ENCODE measurements around the gene MB. TPM values are rescaled to one million over a fixed set of nuclear protein-coding genes. Genes with fewer than 3 reads are reported as not detected.
"Not testable (repeated sequence)": the region's sequence is repeated elsewhere in the genome, so short reads cannot be mapped to it uniquely, and the experiment has no call there.

MB gene
- total RNA-seq, result 5.3 and 5.7 TPM in 2 replicates

DNA sequence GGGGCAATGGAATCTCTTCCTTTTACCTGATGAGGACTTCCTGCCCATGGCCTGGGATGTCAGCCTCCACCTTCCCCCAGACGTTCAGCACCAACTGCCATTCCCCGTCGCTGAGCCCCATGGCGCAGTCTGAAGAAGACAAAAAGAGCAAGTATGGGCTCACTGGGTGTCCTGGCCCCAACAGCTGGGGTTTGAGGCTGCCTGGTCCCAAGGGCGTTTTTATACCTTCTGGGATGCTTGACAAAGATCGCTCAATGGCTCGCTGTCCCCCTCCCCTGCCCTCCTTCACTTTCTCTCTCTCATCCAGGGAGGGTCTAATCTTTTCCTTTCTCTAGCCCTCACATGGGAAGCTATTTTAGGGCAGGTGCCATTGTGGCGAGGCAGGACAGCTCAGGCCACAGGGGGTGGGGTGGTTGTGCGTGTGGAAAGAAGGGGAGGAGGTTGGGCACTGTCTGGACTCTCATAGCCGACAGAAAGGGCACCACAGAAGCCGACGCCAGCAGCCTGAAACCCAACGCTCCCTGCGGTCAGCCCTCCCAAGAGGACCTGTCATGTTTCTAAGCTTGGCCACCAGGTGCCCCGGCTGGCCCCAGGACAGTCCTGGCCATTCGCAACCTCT, at the start of gene MB:
Gene MB, minus strand, starts transcription at position 193 of the 619 bp plus-strand sequence. Its CDS starts 72 bp downstream, at position 121.
- Mint-ChIP-seq H3K4me1 (ENCODE audit: low read depth) (peaks cover 8% of the 10 kb centered on the region), H3K4me3 (no peak within 1 kb of the TSS), H3K27me3 (ENCODE audit: insufficient read depth) (peaks cover 4% of the 10 kb centered on the region), H3K9me3 (no peaks in the 10 kb centered on the region), H3K27ac (no peak within 1 kb of the TSS), H3K36me3 (ENCODE audit: low read depth) (no peaks in the 10 kb centered on the region)
- DNase-seq (ENCODE audit: low spot score), result no peak
- intact Hi-C loops (cut with micrococcal nuclease), result loop anchor here (10.0 kb wide), 1 partner anchor 62 kb away; no protein-coding TSS in a partner anchor

DNA sequence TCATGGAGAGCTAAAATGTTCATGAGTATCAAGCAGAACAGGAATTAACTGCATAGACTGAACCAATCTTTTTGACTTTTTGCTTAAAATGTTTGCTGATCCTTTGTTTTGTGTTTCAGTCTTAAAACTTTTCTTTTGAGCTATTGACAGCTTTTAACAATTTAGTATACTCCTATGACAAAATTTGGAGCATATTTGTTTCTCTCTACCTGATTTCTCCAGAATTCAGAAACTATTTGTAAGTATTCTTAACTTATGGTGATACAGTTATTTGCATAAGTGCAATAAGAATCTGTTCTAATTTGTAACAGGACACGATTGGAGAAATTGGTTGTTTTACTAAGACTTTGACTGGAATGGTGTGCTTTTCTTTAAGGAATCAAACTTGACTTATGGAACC, 49.6 kb upstream of the MB start:
- peaks cover 62% of the 10 kb centered on the region for H3K36me3 Mint-ChIP-seq (ENCODE audit: low read depth)

DNA sequence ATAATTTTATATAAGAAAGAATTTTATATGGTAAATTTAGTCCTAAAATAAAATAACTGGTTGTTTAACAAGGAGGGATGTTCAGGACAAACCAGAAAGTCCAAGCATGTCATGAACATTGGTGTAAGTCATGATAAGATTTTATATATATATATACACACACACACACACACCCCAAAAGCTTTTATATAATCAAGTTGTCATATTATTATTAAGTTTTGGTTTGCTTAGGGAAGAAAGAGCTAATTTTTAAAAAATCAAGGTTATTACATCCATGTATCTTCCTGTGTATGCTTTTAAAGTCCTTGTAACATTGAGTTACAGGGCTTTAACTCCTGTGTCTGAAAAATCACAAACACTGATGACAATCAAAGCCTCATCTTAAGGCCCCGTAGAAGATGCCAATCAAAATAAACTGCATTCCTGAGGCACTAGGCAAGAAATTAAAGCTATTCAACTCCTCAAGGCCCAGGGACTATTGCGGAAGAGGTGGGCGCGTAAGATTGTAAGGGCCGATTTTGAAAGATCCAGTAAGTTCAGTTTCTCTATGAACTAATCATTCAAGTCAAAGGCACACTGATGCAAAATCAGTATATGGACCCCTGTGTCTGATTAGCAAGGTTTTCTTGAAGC, 47.9 kb upstream of the MB start:
- no peak overlapping the region for H3K27ac Mint-ChIP-seq
- intact Hi-C loops (cut with micrococcal nuclease), result loop anchor here (5.0 kb wide), 1 partner anchor 32 kb away; no protein-coding TSS in a partner anchor
- peaks cover 43% of the 10 kb centered on the region for H3K9me3 Mint-ChIP-seq
- H3K27me3 Mint-ChIP-seq (ENCODE audit: insufficient read depth), result no peaks in the 10 kb centered on the region
- no peak overlapping the region for H3K4me3 Mint-ChIP-seq
- H3K4me1 Mint-ChIP-seq (ENCODE audit: low read depth), result peaks cover 35% of the 10 kb centered on the region
- peaks cover 77% of the 10 kb centered on the region for H3K36me3 Mint-ChIP-seq (ENCODE audit: low read depth)
- DNase-seq (ENCODE audit: low spot score), result no peak

More for the DNA sequence above, 49.6 kb upstream of the MB start:
- H3K27me3 Mint-ChIP-seq (ENCODE audit: insufficient read depth); H3K27ac Mint-ChIP-seq; intact Hi-C loops (cut with micrococcal nuclease); DNase-seq (ENCODE audit: low spot score); H3K4me3 Mint-ChIP-seq: not testable (repeated sequence)
- H3K9me3 Mint-ChIP-seq, result peaks cover 35% of the 10 kb centered on the region
- peaks cover 20% of the 10 kb centered on the region for H3K4me1 Mint-ChIP-seq (ENCODE audit: low read depth)

DNA sequence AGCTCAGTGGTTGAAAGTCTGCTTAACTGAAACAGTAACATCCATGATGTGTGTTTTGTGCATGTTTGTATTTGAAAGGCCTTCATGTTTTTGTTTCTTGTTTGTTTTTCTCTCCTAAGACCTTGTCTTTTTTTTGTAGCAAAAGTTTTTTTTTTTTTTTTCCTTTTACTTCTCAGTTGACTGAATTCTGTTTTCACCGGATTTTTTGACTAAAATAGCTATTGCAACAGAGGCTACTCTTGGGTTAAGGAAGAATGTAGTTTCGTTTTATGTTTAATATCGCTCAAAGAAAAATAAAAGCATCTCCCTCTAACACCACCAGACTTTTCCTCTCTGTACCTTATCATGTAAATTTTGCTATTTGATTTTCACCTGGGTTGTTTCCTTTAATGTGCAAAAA, 46.2 kb upstream of the MB start:
- peak overlapping the region; percentile 22 for H3K4me3 Mint-ChIP-seq

DNA sequence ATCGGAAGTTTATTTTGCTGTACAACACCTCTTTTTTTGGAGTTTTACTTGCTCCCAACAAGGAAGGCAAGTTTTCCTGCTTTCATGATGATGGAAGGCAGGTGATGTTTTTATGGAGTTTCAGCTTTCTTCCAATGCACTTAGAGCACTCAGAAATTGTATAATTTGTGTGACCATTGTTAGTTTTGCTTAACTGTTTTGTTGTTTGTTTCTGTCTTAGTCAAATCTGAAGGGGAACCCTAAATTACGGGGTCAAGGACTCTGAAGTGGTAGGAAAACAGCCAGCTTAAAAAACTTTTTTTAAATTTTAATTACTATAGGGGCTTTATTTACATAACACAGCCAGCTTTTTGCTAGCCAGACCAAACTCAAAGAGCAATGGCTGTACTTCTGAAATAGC, 45.8 kb upstream of the MB start:
- Mint-ChIP-seq H3K36me3 (ENCODE audit: low read depth) (peaks cover 83% of the 10 kb centered on the region), H3K4me1 (ENCODE audit: low read depth) (peaks cover 54% of the 10 kb centered on the region), H3K4me3 (no peak overlapping the region), H3K27ac (peak overlapping the region; percentile 86), H3K9me3 (peaks cover 51% of the 10 kb centered on the region), H3K27me3 (ENCODE audit: insufficient read depth) (no peaks in the 10 kb centered on the region)
- DNase-seq (ENCODE audit: low spot score), result no peak
- intact Hi-C loops (cut with micrococcal nuclease), result loop anchor here (5.0 kb wide), 1 partner anchor 34 kb away; no protein-coding TSS in a partner anchor

More for the DNA sequence above, 46.2 kb upstream of the MB start:
- Mint-ChIP-seq H3K36me3 (ENCODE audit: low read depth) (peaks cover 83% of the 10 kb centered on the region), H3K27me3 (ENCODE audit: insufficient read depth) (no peaks in the 10 kb centered on the region), H3K27ac (peak overlapping the region; percentile 65), H3K4me1 (ENCODE audit: low read depth) (peaks cover 49% of the 10 kb centered on the region), H3K9me3 (peaks cover 51% of the 10 kb centered on the region)
- no peak for DNase-seq (ENCODE audit: low spot score)
- intact Hi-C loops (cut with micrococcal nuclease), result loop anchor here (5.0 kb wide), 1 partner anchor 34 kb away; no protein-coding TSS in a partner anchor

DNA sequence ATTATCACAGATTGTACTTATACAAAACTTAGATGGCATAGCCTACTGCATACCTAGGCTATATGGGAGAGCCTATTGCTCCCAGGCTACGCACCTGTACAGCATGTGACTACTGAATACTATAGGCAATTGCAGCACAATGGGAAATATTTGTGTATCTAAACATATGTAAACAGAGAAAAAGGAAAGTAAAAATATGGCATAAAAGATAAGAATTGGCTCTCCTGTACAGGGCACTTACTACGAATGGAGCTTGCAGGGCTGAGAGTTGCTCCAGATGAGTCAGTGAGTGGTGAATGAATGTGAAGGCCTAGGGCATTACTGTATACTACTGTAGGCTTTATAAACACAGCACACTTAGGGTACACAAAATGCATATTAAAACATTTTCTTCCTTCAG, 44.3 kb upstream of the MB start:
- peaks cover 83% of the 10 kb centered on the region for H3K36me3 Mint-ChIP-seq (ENCODE audit: low read depth)
- intact Hi-C loops (cut with micrococcal nuclease), result loop anchor here (1.0 to 5.0 kb wide), 2 partner anchors 18 to 36 kb away; no protein-coding TSS in a partner anchor
- H3K27ac Mint-ChIP-seq, result peak overlapping the region; percentile 86
- DNase-seq (ENCODE audit: low spot score), result no peak
- no peak overlapping the region for H3K4me3 Mint-ChIP-seq
- H3K27me3 Mint-ChIP-seq (ENCODE audit: insufficient read depth), result no peaks in the 10 kb centered on the region
- H3K9me3 Mint-ChIP-seq, result peaks cover 41% of the 10 kb centered on the region
- H3K4me1 Mint-ChIP-seq (ENCODE audit: low read depth), result peaks cover 63% of the 10 kb centered on the region

DNA sequence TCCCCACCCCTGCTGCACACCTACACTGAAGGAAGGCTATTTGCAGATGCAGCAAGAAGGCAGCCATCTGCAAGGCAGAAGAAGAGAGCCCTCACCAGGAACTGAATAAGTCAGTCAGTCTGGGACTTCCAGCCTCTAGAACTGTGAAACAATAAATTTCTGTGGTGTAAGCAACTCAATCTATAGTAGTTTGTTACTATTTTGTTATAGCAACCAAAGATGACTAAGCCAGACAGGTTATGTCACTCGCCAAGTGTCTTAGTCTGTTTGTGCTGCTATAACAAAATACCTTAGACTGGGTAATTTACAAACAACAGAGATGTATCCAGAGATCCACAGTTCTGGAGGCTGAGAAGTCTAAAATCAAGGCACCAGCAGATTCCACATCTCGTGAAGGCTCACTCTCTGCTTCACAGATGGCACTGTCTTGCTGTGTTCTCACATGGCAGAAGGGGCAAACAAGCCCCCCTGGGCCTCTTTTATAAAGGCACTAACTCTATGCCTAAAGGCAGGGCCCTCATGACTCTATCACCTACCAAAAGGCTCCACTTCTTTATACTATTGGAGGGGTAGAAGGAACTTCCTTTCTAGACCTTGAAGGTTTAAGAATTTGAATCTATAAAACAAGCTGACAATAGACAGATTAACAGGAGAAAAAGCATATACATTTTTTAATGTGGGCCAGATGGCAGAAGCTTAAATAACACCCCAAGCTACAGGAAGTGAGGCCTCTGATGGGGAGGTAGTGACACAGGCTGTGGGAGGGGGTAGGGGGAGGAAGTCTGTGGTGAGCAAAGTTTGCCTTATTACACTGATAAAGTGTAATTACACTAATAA, 43.4 kb upstream of the MB start:
- intact Hi-C loops (cut with micrococcal nuclease), result loop anchor here (1.0 to 5.0 kb wide), 3 partner anchors 12 to 37 kb away; partner anchors contain the start of gene APOL6
- no peaks in the 10 kb centered on the region for H3K27me3 Mint-ChIP-seq (ENCODE audit: insufficient read depth)
- H3K9me3 Mint-ChIP-seq, result peaks cover 41% of the 10 kb centered on the region
- H3K36me3 Mint-ChIP-seq (ENCODE audit: low read depth), result peaks cover 89% of the 10 kb centered on the region
- peak overlapping the region; percentile 86 for H3K27ac Mint-ChIP-seq
- DNase-seq (ENCODE audit: low spot score), result no peak
- peaks cover 68% of the 10 kb centered on the region for H3K4me1 Mint-ChIP-seq (ENCODE audit: low read depth)
- H3K4me3 Mint-ChIP-seq, result peak overlapping the region; percentile 42

DNA sequence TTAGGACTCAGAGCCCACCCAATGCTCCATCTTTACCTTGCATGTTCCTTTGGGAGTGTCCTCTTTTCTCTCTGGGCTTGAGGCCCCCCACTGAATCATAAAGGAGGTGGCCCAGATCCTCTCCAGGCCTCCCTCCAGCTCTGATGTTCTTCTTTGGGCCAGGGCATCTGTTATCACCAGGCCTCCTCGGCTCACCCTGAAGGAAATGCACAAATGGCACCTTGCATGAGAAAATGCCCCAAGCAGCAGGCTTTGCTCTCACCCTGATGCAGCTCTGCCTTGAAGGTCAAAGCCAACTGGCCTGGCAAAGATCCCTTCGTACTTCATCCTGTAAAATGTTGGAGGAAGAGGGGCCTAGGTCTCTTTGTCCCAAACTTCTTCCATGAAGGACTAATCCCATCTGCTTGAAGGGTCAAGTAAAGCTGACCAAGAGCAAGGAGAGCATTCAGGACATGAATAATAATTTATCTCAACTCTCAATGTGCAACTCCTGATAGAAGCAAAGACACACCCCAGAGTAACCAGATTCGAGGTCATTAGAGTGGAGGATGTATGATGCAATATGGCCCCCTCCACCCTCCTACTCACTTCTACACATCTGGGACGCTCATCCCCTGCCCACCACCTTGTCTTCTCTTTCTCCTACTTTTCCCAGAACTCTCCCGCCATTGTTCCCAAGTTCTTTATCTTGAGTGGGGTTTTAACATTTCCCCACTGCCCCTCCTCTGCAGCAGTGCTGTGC, 40.6 kb upstream of the MB start:
- H3K4me3 Mint-ChIP-seq, result no peak overlapping the region
- peak overlapping the region; percentile 86 for H3K27ac Mint-ChIP-seq
- H3K4me1 Mint-ChIP-seq (ENCODE audit: low read depth), result peaks cover 81% of the 10 kb centered on the region
- intact Hi-C loops (cut with micrococcal nuclease), result no loop called here
- no peaks in the 10 kb centered on the region for H3K27me3 Mint-ChIP-seq (ENCODE audit: insufficient read depth)
- H3K9me3 Mint-ChIP-seq, result peaks cover 33% of the 10 kb centered on the region
- peaks cover 91% of the 10 kb centered on the region for H3K36me3 Mint-ChIP-seq (ENCODE audit: low read depth)
- no peak for DNase-seq (ENCODE audit: low spot score)

DNA sequence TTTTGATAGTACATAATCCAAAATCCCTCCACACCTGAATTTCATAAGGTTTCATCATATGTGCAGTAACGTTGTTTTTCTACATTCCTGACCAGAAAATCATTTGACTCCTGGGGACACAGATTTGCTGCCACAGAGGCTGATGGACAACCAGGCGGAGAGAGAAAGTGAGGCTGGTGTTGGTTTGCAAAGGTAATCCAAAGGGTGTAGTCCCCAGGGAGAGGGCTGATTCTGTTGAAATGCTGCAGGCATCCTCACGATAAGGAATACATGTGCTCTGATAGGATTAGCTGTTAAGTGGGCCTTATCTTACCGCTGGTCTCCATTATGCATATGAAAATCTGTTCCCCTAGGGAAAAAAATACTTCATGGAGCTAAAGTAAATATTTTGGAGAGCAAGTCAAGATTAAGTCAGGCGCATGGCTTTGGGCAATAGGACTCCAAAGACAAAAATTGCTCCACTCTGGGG, 39.2 kb upstream of the MB start:
- no peaks in the 10 kb centered on the region for H3K27me3 Mint-ChIP-seq (ENCODE audit: insufficient read depth)
- no peak overlapping the region for H3K27ac Mint-ChIP-seq
- intact Hi-C loops (cut with micrococcal nuclease), result no loop called here
- DNase-seq (ENCODE audit: low spot score), result no peak
- peaks cover 25% of the 10 kb centered on the region for H3K9me3 Mint-ChIP-seq
- peaks cover 86% of the 10 kb centered on the region for H3K36me3 Mint-ChIP-seq (ENCODE audit: low read depth)
- H3K4me3 Mint-ChIP-seq, result no peak overlapping the region
- peaks cover 68% of the 10 kb centered on the region for H3K4me1 Mint-ChIP-seq (ENCODE audit: low read depth)

DNA sequence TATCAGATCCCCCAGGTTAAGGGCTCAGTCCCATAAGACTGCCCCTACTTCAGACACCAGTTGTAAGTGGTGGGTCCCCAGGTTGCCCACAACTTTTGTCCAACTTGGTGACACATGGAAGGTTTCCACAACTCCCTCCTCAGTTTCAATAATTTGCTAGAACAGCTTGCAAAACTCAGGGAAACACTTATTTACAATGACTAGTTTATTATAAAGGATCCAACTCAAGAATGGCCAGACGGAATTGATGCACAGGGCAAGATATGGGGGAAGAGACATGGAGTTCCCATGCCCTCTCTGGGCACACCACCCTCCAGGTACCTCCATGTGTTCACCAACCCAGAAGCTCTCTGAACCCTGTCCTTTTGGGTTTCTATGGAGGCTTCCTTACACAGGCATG, 36.7 kb upstream of the MB start:
- H3K36me3 Mint-ChIP-seq (ENCODE audit: low read depth), result peaks cover 73% of the 10 kb centered on the region
- intact Hi-C loops (cut with micrococcal nuclease), result no loop called here
- peaks cover 63% of the 10 kb centered on the region for H3K4me1 Mint-ChIP-seq (ENCODE audit: low read depth)
- no peak overlapping the region for H3K4me3 Mint-ChIP-seq
- H3K27me3 Mint-ChIP-seq (ENCODE audit: insufficient read depth), result no peaks in the 10 kb centered on the region
- peak overlapping the region; percentile 28 for H3K27ac Mint-ChIP-seq
- H3K9me3 Mint-ChIP-seq, result peaks cover 10% of the 10 kb centered on the region
- no peak for DNase-seq (ENCODE audit: low spot score)

DNA sequence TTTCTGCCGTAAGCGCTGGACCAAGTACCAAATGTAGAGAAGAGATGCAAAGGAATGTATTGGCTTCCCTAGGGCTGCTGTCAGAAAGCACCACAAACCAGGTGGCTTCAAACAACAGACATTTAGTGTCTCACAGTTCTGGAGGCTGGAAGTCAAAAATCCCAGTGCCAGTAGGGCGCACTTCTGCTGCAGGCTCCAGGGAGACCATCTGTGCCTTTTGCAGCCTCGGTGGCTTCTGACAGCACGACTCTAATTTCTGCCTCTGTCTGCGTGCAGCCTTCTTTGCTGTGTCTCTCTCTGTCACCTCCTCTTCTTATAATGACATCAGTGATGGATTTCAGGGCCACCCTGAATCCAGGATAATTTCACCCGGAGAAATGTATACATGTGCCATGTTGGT, 34.0 kb upstream of the MB start:
- H3K36me3 Mint-ChIP-seq (ENCODE audit: low read depth), result peaks cover 47% of the 10 kb centered on the region
- no peak overlapping the region for H3K27ac Mint-ChIP-seq
- intact Hi-C loops (cut with micrococcal nuclease), result no loop called here
- peaks cover 58% of the 10 kb centered on the region for H3K4me1 Mint-ChIP-seq (ENCODE audit: low read depth)
- H3K9me3 Mint-ChIP-seq, result peaks cover 5% of the 10 kb centered on the region
- H3K4me3 Mint-ChIP-seq, result peak overlapping the region; percentile 45
- no peak for DNase-seq (ENCODE audit: low spot score)
- no peaks in the 10 kb centered on the region for H3K27me3 Mint-ChIP-seq (ENCODE audit: insufficient read depth)

DNA sequence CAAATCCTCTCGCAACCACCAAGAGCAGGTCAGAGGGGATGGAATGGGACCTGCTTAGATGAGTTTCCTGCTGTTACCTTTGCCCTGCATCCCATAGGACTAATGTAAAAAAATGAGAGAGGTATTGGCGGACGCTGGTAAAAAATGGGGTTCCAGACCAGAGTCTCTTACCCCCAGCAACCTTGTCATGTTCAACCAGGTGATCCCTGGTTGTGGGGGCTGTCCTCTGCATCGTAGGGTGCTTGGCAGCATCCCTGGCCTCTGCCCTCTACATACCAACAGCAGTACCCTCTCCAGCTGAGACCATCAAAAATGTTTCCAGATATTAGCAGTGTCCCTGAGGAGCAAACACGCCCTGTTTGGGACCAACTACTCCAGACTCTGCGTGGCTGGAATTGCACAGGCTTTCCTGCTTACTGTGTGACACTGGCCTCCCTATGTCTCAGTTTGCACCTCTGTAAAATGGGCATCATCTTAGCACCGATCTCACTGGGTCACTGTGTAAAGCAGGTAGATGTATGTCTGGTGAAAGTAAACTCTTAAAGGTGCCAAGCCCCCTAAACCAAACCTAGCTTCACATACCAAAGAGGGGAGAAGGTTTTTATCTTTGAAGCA, 32.6 kb upstream of the MB start:
- no peak for DNase-seq (ENCODE audit: low spot score)
- H3K27me3 Mint-ChIP-seq (ENCODE audit: insufficient read depth), result no peaks in the 10 kb centered on the region
- H3K27ac Mint-ChIP-seq, result peak overlapping the region; percentile 100
- H3K36me3 Mint-ChIP-seq (ENCODE audit: low read depth), result peaks cover 36% of the 10 kb centered on the region
- H3K4me1 Mint-ChIP-seq (ENCODE audit: low read depth), result peaks cover 50% of the 10 kb centered on the region
- intact Hi-C loops (cut with micrococcal nuclease), result loop anchor here (2.0 kb wide), 2 partner anchors 47 to 589 kb away; partner anchors contain the start of gene APOL2
- H3K9me3 Mint-ChIP-seq, result peaks cover 5% of the 10 kb centered on the region
- peak overlapping the region; percentile 100 for H3K4me3 Mint-ChIP-seq
